Measurements from ENCODE around the gene E2F7.

Gene E2F7

DNA sequence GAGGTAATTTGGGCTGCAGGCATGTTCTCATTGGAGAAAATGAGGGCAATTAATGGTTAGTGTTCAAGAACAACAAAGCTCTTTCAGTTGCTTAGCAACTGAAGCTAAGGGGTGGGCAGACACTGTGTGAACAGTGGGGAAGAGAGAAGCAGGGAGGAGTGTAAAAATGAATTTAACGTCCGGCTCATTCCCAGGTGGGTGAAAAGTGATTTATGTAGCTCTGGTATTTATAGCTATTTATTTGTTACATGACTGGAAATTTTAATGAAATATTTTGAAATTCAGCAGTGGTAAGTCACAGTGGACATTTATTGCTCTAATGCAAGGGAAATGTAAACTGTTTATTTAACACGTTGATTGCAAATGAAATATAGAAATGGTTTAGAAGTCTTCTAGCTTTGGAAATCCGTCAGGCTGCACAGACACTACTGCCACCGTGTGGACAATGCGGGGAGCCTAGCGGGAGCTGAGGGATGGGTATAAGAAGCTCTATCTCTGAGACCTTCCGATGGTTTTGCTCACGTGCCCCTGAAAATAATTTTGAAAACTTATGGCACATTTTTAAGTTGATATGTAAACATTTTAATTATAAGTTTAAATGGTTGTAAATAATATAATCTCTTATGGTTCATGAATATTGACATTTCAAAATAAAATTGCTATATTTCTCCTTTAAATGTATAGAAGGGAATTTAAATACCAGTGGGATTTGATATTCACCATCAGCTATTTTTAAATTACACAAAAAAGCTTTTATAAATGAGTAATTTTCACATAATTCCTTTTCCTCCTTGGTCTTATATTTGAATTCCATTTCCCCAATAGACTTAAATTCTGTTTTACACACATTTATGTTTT lies 54.4 kb downstream of the E2F7 start:
- DNase-seq: peak; percentile 71

GRCh38 chr12:77007476-77007875 lies 57.9 kb downstream of the E2F7 start:
- no peak for DNase-seq

GRCh38 chr12:77005611-77006098 lies 59.7 kb downstream of the E2F7 start:
- no peak for DNase-seq

- DNase-seq: no peak
These were observed 61.5 kb downstream of the E2F7 start for GRCh38 chr12:77003914-77004313.

GRCh38 chr12:77003246-77003645 lies 62.1 kb downstream of the E2F7 start:
- no peak for DNase-seq

GRCh38 chr12:77002382-77002781 lies 63.0 kb downstream of the E2F7 start:
- no peak for DNase-seq

GRCh38 chr12:77001276-77001675 lies 64.1 kb downstream of the E2F7 start:
- no peak for DNase-seq

- DNase-seq: no peak
These were observed 66.3 kb downstream of the E2F7 start for GRCh38 chr12:76998908-76999556.

DNA sequence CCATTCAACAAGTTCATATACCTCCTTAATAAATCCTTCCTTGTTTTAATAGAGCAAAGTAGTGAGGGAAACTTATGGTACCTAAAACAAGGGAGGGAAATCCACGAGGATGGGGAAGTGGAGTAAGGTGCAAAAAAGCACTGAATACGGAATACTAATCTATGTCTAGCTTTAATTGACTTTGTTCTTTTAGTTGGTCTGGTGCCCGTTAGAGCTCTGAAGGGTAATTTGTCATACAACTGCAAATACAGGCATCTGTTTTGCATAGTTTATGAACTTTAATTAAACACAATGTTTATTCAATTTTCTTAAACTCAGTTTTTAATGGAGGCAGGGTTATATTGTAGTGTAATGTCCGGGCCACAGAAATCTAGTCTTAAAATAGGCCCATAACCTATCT lies 67.0 kb downstream of the E2F7 start:
- no peak for DNase-seq

GRCh38 chr12:76997011-76997780 lies 68.2 kb downstream of the E2F7 start:
- DNase-seq: no peak

DNA sequence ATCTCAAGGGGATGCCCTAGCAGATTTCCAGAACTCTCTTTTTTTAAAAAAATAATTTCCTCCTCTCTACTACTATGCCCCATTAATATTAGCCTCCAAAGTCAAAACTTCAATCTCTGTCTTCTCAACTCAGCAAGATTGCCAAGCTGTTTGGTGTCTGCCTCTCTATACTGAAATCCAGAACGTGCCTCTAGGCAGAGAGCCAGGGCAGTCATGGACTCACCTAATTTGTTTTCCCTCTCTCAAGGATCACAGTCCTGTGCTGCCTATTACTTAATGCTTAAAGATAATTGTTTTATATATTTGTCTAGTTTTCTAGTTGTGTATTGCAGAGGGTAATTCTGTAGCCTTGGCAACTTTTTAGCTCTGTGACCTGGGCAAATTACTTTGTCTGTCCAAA lies 74.7 kb downstream of the E2F7 start:
- DNase-seq: no peak

DNA sequence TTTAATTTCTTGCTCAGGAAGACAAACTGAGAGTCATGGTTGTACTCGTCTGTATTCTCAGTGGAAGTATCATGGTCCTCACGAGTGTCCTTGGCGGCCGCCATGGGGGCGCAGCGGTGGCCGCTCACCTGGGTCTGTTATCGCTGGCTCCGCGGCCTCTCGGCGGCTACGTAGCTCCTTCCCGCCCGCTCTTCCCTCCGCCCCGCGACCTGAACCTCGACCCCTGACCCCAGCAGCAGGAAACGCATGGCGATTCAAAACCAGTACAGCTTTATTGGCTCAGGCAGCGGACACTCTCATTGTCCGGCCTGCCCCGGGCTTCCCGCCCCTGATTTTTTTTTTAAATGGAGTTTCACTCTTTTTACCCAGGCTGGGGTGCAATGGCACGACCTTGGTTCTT lies 80.8 kb downstream of the E2F7 start:
- DNase-seq: no peak

GRCh38 chr12:76983420-76983819 lies 81.9 kb downstream of the E2F7 start:
- no peak for DNase-seq

GRCh38 chr12:76980196-76980595 lies 85.2 kb downstream of the E2F7 start:
- DNase-seq: no peak

- DNase-seq: no peak
These were observed 88.5 kb downstream of the E2F7 start for GRCh38 chr12:76976777-76977382.

All from HCEC 1CT (cell line).